Middle frontal gyrus (tissue), 1 donor: ENCODE results near the gene ZNF654.
"Not testable (repeated sequence)": the region's sequence is repeated elsewhere in the genome, so short reads cannot be mapped to it uniquely, and the experiment has no call there.

Experiments used
- DNase-seq: peaks from one replicate; pipeline ENCODE4 v3.0.0-alpha.2; 2015; ENCODE audit warnings: low spot score; ENCODE audit errors: extremely low spot score

ZNF654 gene

DNA sequence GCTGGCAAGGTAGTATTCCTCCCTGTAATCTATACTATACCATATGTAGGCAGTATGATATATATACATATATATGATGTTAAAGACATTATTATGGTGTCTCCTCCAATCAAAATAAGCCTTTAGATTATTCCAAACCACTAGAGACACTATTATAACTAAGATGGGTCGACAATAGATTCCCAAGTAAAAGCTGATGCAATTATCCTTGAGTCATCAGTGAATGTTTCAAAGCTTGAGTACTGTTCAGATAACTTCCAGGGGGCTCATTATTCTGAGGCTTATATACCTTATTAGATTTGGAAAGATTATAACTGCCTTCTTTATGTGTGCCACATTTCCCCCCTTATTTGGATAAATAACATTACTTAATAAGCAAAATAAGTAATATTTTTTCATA, 78.8 kb downstream of the ZNF654 start:
- no peak for DNase-seq

DNA sequence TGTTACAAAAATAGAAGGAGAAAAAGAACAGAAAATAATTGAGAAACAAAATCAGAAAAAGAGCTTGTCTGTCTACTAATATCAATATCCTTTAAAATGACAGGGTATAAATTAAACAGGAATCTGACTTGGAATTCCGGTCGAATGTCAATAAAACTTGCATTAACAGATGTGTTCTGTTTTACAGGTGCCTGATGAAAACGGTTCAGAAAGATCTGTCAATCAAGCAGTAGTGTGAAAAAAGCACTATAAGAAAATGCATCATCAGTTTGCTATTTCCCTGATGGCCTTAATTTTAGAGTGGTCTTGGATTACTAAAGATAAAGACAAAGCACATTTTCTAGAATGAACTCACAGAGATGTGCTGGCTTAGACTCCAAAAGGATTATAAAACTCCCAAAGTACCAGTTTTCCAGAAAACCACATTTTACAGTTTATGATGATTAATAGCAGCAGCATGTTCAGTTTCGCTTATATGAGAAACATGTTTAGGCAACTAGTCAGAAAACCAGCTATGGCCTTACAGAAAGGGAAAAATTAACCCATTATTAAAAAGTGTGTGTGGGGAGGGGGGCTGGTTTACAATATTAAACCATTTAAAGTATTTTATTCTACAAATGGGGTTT, 82.5 kb downstream of the ZNF654 start:
- DNase-seq = no peak

DNA sequence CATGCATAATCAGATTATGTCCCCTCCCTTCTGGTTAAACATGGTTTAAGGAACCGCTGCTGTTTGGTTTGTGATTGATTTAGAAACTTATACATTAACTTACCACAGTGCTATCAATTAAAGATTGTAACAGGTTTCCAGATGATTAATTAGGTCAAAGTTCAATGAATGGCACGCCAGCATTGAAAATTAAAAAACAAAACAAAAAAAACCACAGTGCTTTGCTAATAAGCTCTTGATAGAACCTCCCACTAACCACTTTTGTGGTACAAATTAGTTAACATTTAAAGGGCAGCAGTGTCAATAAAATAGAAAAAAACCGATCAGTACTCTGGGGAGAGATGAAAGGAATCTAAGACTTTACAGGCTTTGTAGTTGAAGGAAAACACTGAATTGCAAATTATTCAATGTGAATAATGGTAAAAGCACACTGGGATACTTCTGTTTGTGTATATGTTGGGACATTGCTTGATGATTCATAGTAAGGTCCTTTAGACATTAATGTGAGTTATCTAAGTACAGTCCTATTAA, 83.1 kb downstream of the ZNF654 start:
- no peak for DNase-seq

DNA sequence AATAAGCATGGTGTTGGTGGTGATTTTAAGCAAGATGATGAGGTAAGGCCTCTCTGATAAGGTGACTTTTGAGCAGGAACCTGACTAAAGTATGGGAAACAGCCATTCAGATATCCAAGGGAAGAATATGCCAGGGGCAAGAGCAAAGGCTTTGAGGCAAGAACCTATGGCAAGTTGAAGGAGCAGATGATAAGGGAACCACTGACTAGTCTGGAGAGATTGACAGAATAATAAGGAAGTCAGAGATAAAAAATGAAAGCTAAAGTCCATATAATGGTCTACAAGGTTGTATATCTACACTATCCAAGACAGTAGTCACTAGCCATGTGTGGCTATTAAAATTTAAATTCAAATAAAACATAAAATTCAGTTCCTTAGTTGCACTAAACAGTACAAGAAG, 88.2 kb downstream of the ZNF654 start:
- no peak for DNase-seq

DNA sequence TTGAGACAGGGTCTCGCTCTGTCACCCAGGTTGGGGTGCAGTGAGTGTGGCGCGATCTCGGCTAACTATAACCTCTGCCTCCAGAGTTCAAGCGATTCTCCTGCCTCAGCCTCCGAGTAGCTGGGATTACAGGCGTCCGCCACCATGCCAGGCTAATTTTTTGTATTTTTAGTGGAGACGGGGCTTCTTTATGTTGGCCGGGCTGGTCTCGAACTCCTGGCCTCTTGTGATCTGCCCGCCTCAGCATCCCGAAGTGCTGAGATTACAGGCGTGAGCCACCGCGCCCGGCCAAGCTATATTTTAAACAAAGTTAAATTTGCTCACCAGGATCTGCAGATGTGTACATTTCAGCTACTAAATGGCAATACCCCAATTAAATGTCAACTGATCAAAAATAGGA, 89.6 kb downstream of the ZNF654 start:
- DNase-seq = no peak

DNA sequence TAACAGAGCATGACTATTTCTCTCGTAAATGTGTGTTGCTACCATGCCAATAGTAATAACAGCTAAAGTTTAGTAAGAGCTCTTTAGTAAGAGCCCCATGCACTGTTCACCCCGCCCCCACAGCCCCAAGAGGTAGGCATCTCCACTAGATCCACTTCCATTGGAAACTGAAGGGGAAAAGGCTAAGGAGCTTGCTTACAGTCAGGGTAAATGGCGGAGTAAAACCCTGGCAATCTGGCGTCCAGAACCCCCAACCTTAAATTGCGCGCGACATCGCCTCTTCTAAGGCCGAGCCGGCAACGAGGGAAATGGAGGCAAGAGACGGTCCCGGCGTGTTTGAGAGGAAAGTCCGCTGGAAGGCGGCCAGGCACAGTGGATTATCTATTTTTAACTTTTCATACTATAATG, 90.0 kb downstream of the ZNF654 start:
- no peak for DNase-seq

DNA sequence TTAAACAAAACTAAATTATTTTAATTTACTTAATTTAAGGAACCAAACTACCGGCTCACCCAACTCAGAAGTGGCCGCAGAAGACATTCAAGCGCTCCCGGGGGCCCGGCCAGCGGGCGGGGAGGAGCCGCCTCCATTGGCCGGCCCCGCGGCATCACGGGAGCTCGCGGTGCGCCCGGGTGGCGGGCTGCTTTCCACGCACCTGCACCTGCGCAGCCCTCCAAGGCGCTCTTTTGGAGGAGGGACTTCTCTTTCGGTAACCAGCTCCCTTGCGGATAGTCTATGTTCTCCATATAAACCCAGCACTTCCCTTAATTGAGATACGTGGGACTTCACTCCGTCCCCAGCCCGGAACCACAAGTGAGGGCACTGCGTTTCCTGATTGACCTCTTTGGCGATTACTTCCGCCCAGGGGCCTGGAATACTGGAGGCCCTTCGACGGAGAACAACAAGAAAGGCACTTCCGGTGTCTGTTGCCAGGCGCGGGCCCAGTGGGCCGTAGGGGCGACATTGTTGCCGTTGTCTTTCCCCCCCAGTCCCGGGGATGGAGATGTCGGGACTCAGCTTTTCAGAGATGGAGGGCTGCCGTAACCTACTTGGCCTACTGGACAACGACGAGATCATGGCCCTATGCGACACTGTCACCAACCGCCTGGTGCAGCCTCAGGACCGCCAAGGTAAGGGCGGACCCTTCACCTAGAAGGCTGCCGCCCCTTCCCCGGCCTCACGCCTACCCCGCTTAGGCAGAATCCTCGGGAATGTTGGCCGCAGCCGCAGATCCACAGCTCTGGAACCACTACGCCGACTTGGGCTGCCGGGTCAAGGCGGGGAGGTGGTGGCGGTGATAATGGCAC, 90.7 kb downstream of the ZNF654 start, which contains the start of gene C3orf38:
Gene C3orf38, plus strand, starts transcription at position 451 of the 854 bp plus-strand sequence. Its CDS starts 94 bp downstream, at position 545.
- DNase-seq = peak; percentile 92

DNA sequence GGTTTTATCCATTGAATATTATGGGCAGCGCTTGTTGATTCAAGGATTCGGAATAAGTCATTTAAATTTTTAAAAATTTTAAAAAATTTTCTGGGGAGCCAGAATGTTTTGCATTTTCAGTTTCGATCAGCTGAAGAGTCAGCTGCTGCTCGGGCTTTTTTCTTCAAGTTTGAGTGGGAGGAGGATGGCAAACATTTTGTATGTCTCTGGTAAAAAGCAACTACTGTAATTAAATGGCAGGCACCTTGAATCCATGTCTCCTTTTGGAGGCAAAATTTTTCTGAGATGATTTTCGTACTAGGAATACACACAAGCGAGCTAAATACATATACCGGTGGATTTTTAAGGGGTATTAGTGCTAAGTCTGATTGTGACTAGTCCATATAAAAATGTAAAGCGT, 91.3 kb downstream of the ZNF654 start:
- DNase-seq = no peak

DNA sequence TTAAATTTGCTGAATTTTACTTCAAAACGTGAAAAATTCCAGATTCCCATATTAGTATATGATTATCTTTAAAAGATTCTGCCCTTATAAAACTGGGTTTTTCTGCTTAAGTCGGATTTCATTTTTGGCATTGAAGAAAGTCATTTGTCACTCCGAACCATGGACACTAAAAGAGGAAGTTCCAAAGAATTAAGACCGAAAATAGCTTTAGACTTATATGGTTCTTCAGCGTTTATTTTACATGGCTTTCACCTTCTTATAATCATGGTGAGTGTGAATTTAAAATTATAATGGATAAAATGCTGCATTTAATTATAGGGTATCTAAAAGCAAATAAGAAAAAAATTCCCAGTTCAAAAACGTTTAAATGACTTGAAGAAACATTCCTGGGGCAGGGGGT, 91.8 kb downstream of the ZNF654 start:
- no peak for DNase-seq

DNA sequence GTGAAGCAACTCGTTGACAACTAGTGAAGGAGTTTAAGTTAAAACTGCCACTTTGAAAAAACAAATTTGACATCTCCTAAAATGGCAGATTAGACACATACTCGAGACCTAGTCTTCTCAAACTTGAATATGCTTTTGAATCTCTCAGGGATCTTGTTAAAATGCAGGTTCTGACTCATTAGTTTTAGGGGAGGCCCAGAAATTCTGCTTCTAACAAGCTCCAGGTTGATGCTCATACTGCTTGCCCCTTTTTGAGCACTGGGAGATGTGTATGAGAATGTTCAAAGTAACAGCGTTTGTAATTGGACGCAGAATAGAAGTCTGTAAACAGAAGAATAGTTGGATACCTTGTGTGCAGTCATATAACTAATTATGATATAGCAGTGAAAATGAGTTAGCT, 92.3 kb downstream of the ZNF654 start:
- DNase-seq = no peak

DNA sequence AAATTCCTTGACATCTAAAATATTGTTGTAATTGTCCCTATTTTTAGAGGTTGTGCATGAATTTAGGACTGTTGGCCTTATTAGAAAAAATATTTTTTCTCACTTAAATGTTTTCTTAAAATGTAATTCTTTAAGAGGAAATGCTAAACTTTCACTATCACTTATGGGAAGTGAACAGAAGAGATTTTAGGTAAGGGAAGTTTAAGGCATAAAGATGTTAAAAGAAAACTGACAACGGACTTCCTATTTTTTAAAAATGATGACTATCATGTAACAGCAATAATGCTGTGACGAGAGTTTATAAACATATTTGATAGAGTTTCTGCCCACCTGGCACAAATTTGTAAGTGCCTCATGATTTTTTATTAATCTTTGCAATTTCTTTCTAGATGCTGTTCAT, 93.8 kb downstream of the ZNF654 start:
- DNase-seq = no peak

DNA sequence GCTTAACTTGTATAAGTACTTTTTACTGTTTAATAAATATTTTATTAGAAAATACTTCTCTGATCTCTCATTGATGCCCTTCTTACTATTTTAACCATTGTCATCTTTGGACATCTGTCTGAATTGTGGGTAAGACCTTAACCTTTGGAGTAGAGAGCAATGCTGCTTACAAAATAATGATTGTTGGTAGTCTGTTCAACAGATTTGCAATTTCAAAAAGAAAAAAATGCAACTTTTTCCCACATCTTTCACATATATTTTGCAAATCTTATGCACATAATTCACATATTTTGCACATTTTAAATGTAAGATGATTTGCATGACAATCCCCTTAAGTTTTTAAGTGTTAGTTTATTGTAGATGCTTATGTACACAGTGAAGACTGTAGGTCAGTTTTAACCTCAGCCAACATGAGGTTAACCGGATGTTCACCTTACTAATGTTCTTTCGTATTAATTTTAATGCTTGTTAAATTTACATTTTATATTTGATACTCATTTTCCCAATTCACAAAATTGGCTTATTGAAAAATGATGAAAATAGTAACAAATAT, 107.4 kb downstream of the ZNF654 start:
- no peak for DNase-seq

DNA sequence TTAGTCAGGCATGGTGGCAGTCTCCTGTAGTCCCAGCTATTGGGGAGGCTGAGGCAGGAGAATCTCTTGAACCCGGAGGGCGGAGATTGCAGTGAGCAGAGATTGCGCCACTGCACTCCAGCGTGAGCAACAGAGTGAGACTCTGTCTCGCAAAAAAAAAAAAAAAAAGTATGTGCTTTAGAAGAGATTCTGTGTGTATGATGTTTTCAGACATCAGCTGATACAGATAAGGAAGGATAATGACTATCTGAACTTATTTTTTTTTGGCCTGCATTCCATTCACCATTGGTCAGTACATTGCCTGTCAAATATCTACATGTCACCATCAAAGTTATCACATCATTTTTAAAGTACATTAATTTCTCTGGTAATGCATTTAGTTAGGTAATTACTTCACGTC, 108.1 kb downstream of the ZNF654 start:
- no peak for DNase-seq

DNA sequence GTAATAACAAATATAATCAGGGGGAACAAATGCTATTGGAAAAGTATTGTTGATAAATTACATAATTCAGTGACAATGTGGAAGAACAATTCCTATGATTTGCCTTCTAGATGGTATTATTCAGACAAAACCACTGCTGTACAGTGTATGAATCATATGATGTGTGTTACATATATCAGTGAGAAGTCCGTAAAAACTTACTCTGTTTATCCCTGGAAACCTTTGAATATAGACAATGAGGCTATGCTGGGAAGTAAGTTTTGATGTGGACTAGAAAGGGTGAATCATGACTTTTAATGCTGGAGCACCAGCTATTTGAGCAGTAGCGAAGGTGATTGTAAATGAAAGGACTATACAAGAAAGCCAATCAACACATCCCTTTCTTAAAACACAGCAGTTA, 108.6 kb downstream of the ZNF654 start:
- no peak for DNase-seq

DNA sequence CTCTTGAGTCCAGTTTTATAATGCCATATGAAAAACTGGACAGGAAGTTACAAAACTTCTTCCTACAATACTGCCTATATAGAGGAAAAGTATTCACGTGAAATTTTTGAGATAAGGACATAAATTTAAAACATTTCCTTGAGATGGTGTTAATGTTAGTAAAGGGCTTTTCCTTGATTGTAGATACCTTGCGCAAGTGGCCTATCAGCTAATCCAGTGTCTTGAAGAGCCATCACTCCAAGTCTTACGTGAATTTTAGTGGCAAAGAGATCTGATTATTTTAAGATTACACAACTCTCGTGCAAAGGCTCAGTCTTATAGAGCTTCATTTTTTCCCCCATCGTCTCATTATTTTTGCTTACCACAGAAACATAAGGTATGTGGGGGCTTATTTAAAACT, 109.1 kb downstream of the ZNF654 start:
- no peak for DNase-seq

DNA sequence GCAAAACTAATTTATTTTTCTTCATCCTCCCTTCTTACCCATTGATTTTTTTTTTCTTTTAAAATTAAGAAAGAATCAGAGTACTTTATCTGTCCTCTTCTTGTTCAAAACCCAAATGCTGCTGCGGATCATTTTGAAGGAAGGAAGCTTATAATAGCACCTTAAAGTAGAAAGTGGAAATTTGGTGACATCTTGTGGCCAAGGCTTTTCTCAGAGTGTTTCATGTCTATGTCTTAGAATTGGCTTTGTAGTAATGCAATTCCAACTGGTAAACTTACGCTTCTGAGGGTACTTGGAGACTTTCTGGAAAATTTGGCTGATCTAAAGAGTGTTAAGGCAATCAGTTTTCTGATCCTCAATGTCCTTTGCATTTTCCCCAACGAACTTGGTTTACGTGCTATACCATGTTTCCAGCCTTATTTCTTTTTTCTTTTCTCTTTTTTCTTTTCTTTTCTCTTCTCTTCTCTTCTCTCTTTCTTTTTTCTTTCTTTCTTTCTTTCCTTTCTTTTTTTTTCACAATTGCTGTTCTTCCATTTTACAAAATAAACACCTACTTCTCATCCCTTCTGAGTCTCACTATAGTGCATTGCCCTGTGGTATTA, 121.4 kb downstream of the ZNF654 start:
- no peak for DNase-seq

DNA sequence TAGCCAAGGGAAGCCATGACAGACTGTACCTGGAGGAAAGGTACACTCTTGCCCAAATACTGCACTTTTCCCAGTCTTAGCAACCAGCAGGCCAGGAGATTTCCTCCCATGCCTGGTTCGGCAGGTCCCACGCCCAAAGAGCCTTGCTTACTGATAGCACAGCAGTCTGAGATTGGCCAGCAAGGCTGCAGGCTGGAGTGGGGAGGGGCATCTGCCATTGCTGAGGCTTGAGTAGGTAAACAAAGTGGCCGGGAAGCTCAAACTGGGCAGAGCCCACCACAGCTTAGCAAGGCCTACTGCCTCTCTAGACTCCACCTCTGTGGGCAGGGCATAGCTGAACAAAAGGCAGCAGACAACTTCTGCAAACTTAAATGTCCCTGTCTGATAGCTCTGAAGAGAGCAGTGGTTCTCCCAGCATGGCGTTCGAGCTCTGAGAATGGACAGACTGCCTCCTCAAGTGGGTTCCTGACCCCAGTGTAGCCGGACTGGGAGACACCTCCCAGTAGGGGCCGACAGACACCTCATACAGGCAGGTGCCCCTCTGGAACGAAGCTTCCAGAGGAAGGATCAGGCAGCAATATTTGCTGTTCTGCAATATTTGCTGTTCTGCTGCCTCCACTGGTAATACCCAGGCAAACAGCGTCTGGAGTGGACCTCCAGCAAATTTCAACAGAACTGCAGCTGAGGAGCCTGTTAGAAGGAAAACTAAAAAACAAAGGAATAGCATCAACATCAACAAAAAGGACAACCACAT, 123.3 kb downstream of the ZNF654 start:
- not testable (repeated sequence) for DNase-seq

DNA sequence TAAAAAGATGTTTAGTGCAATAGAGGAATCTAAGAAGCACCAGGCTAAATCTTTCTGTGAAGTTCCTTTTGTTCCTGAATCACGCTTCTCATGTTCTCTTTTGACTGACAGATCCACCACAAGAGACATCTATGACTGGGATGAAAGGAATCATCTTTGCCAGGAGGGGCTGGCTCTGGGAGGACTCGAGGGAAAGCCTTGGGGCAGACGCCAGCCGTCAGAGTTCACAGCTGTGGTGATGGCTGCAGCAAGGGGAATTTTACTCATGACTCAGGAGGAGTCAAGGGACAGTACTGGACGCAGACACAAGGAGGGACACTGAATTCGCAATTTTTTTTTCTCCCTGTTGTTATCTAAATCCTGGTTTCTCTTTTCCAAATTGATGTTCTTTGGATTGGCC, 129.4 kb downstream of the ZNF654 start:
- DNase-seq = no peak

DNA sequence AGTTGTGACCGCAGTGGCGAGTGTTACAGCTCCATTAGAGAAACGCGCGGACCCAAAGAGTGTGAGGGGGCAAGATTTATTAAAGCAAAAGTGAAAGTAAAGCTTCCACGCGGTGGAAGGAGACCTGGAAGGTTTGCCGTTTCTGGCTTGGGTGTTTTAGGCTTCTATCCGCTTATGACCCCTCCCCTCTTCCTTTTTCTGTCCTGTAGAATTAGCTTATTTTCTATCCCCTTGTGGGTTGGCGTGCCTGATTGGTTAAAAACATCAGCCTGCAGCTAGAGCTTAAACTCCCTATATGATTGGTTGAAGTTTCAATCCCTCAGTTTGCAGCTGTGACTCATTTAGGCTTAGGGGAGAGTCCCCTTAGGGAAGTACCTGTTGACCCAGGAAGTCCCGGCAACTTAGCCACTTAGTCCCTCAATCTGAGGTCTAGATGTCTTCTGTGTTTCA, 130.3 kb downstream of the ZNF654 start:
- DNase-seq = no peak

DNA sequence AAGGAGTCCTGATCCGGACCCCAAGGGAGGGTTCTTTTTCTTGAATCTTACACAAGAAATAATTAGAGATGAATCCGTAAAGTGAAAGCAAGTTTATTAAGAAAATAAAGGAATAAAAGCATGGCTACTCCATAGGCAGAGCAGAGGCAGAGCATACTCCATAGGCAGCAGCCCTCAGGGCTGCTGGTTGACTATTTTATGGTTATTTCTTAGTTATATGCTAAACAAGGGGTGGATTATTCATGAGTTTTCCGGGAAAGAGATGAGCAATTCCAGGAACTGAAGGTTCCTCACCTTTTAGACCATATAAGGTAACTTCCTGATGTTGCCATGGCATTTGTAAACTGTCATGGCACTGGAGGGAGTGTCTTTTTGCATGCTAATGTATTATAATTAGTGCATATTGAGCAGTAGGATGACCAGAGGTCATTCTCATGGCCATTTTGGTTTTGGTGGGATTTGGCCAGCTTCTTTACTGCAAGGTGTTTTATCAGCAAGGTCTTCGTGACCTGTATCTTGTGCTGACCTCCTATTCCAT, 132.9 kb downstream of the ZNF654 start:
- no peak for DNase-seq

DNA sequence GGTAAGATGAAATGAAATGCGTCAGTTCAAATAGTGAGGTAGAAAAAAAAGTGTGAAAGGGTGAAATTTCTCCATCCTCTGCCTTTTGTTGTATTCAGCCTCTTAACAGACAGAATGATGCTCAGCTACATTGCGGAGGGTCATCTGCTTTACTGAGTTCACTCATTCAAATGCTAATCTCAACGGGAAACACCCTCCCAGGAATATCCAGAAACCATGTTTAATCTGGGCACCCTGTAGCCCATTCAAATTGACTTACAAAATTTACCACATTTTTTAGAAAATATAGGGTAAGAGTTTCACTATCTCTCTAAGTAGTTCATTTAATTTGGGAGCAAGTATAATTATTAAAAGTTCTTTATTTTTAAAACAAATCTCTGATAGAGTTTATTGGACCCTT, 133.6 kb downstream of the ZNF654 start:
- DNase-seq = no peak
